ENCODE measurements around the gene GABBR1. TPM values are rescaled to one million over a fixed set of nuclear protein-coding genes. Genes with fewer than 3 reads are reported as not detected.

The GABBR1 gene
- total RNA-seq, 2 experiments from 2014 or later: 78.4 to 79.9 TPM

- peaks cover 38% of the 10 kb centered on the region for H3K4me1 ChIP-seq (ENCODE audit: insufficient read depth, low read length)
- H3K9me3 ChIP-seq (ENCODE audit: control insufficient read depth in 1 of 2, insufficient read depth in 1 of 2, low read length in 2 of 2): no peaks in the 10 kb centered on the region
- H3K9me3 Mint-ChIP-seq: no peaks in the 10 kb centered on the region
- no peaks in the 10 kb centered on the region for H3K27me3 ChIP-seq (ENCODE audit: control insufficient read depth in 1 of 2, insufficient read depth in 2 of 2, low read length in 2 of 2)
- H3K36me3 ChIP-seq (ENCODE audit: insufficient read depth, low read length): no peaks in the 10 kb centered on the region
- DNase-seq (peak in 1 of 14 experiments; percentile 24), ATAC-seq (ENCODE audit: poor library complexity) (no peak)
- ChIA-PET CTCF (interaction anchor here (1.6 to 2.2 kb wide), 3 partner anchors 14 to 20 kb away, joined by 3 to 16 read pairs (median 12); no protein-coding TSS in a partner anchor), POLR2A (interaction anchor here (1.1 to 3.4 kb wide), 6 partner anchors 8 to 75 kb away, joined by 3 to 33 read pairs (median 6); no protein-coding TSS in a partner anchor)
- peak overlapping the region; percentile 68 for H3K27ac Mint-ChIP-seq
- peak overlapping the region; percentile 74 for H3K4me3 ChIP-seq (ENCODE audit: low read length)
- peaks cover 5% of the 10 kb centered on the region for H3K36me3 Mint-ChIP-seq (ENCODE audit: low read depth)
- H3K27ac ChIP-seq (ENCODE audit: low read depth in 1 of 2, low read length in 2 of 2): peak overlapping the region in 1 of 2 donors; percentile 56
- intact Hi-C loops (cut with DNase I, micrococcal nuclease): loop anchor here in 1 of 2 experiments (1.0 kb wide), 1 partner anchor 15 kb away; no protein-coding TSS in a partner anchor
- H3K4me3 Mint-ChIP-seq: peak overlapping the region; percentile 74
- no peaks in the 10 kb centered on the region for H3K27me3 Mint-ChIP-seq
- no peak for TF ChIP-seq CTCF (IDR thresholded peaks at IDR 0.05)
- H3K4me1 Mint-ChIP-seq (ENCODE audit: low read depth): peaks cover 51% of the 10 kb centered on the region
These were observed 537 bp upstream of the GABBR1 start for GRCh38 chr6:29633534-29633905.

- intact Hi-C loops (cut with DNase I, micrococcal nuclease): no loop called here
- DNase-seq (peak; percentile 25 to 84 (median 63)), ATAC-seq (ENCODE audit: poor library complexity) (peak; percentile 50)
- Histone ChIP-seq H3K9me3 (ENCODE audit: control insufficient read depth in 1 of 2, insufficient read depth in 1 of 2, low read length in 2 of 2) (no peaks in the 10 kb centered on the region), H3K4me1 (ENCODE audit: insufficient read depth, low read length) (peaks cover 45% of the 10 kb centered on the region), H3K36me3 (ENCODE audit: insufficient read depth, low read length) (no peaks in the 10 kb centered on the region), H3K27me3 (ENCODE audit: control insufficient read depth in 1 of 2, insufficient read depth in 2 of 2, low read length in 2 of 2) (no peaks in the 10 kb centered on the region), H3K27ac (ENCODE audit: low read depth in 1 of 2, low read length in 2 of 2) (no peak overlapping the region), H3K4me3 (ENCODE audit: low read length) (peak overlapping the region; percentile 74)
- Mint-ChIP-seq H3K27me3 (no peaks in the 10 kb centered on the region), H3K36me3 (ENCODE audit: low read depth) (peaks cover 5% of the 10 kb centered on the region), H3K4me3 (peak overlapping the region; percentile 90), H3K27ac (peak overlapping the region; percentile 40), H3K9me3 (no peaks in the 10 kb centered on the region), H3K4me1 (ENCODE audit: low read depth) (peaks cover 55% of the 10 kb centered on the region)
- TF ChIP-seq CTCF (IDR thresholded peaks at IDR 0.05): no peak
- CTCF ChIA-PET: interaction anchor here (1.7 to 2.5 kb wide), 3 partner anchors 18 to 21 kb away, joined by 7 to 16 read pairs (median 12); no protein-coding TSS in a partner anchor
- POLR2A ChIA-PET: interaction anchor here (1.2 to 3.4 kb wide), 4 partner anchors 10 to 22 kb away, joined by 3 to 33 read pairs (median 9); no protein-coding TSS in a partner anchor
These were observed 887 bp downstream of the GABBR1 start for GRCh38 chr6:29631860-29632731.

- DNase-seq (peak in 1 of 14 experiments; percentile 26), ATAC-seq (ENCODE audit: poor library complexity) (no peak)
- Mint-ChIP-seq H3K27me3 (no peaks in the 10 kb centered on the region), H3K9me3 (no peaks in the 10 kb centered on the region), H3K4me3 (peak overlapping the region; percentile 90), H3K36me3 (ENCODE audit: low read depth) (peaks cover 5% of the 10 kb centered on the region), H3K27ac (peak overlapping the region; percentile 40), H3K4me1 (ENCODE audit: low read depth) (peaks cover 60% of the 10 kb centered on the region)
- POLR2A ChIA-PET: interaction anchor here (1.2 to 3.4 kb wide), 3 partner anchors 10 to 22 kb away, joined by 3 to 33 read pairs (median 7); no protein-coding TSS in a partner anchor
- Histone ChIP-seq H3K27me3 (ENCODE audit: control insufficient read depth in 1 of 2, insufficient read depth in 2 of 2, low read length in 2 of 2) (no peaks in the 10 kb centered on the region), H3K36me3 (ENCODE audit: insufficient read depth, low read length) (no peaks in the 10 kb centered on the region), H3K27ac (ENCODE audit: low read depth in 1 of 2, low read length in 2 of 2) (no peak overlapping the region), H3K4me1 (ENCODE audit: insufficient read depth, low read length) (peaks cover 46% of the 10 kb centered on the region), H3K4me3 (ENCODE audit: low read length) (no peak overlapping the region), H3K9me3 (ENCODE audit: control insufficient read depth in 1 of 2, insufficient read depth in 1 of 2, low read length in 2 of 2) (no peaks in the 10 kb centered on the region)
- no peak for TF ChIP-seq CTCF (IDR thresholded peaks at IDR 0.05)
- CTCF ChIA-PET: interaction anchor here (2.5 to 3.4 kb wide), 2 partner anchors 19 to 22 kb away, joined by 7 to 18 read pairs; no protein-coding TSS in a partner anchor
- intact Hi-C loops (cut with DNase I, micrococcal nuclease): no loop called here
These were observed 1.7 kb downstream of the GABBR1 start for GRCh38 chr6:29631209-29631810.
